Esophagus muscularis mucosa (tissue), 4 donors: Measurements from ENCODE around the gene IL21. TPM values are rescaled to one million over a fixed set of nuclear protein-coding genes. Genes with fewer than 3 reads are reported as not detected.
"Not testable (repeated sequence)": the region's sequence is repeated elsewhere in the genome, so short reads cannot be mapped to it uniquely, and the experiment has no call there.

Experiments
- DNase-seq: peaks from one replicate; pipeline ENCODE4 v3.0.0-alpha.2; 2017; ENCODE audit errors: extremely low spot score
- H3K27ac ChIP-seq, 4 donors: fragments of 200-600 bp; sonication (generic); replicated peaks in 1 of 4; 1 replicate in 3 of 4; 2 replicates in 1 of 4; pipeline ENCODE4 v1.5.1; 2016 to 2019; ENCODE audit warnings: mild to moderate bottlenecking in 1 of 4
- H3K27me3 ChIP-seq, 4 donors: fragments of 200-600 bp; sonication (generic); one replicate each; pipeline versions ENCODE4 v1.5.1 to v1.6.0; 2016 to 2019
- H3K36me3 ChIP-seq, 4 donors: fragments of 200-600 bp; sonication (generic); one replicate each; pipeline ENCODE4 v1.5.1; 2016 to 2019
- H3K4me1 ChIP-seq, 4 donors: fragments of 200-600 bp; sonication (generic); one replicate each; pipeline ENCODE4 v1.5.1; 2016 to 2019
- H3K4me3 ChIP-seq, 4 donors: fragments of 200-600 bp; sonication (generic); 1 replicate in 2 of 4; 2 replicates in 2 of 4; pipeline ENCODE4 v1.5.1; 2016 to 2019; ENCODE audit warnings: mild to moderate bottlenecking in 4 of 4, moderate library complexity in 1 of 4
- H3K9me3 ChIP-seq, 4 donors: fragments of 200-600 bp; sonication (generic); 1 replicate in 3 of 4; 2 replicates in 1 of 4; pipeline ENCODE4 v1.5.1; 2016 to 2019
- EP300 ChIP-seq: sonication (generic); formaldehyde crosslinking; IDR thresholded peaks from one replicate; pipeline ENCODE4 v1.6.1; 2017; ENCODE audit warnings: antibody characterized with exemption
- POLR2A ChIP-seq: fragments of 450-650 bp; IDR thresholded peaks from one replicate; pipeline ENCODE4 v1.6.1; 2017; ENCODE audit warnings: antibody characterized with exemption, moderate library complexity, mild to moderate bottlenecking, low read depth
- POLR2AphosphoS5 ChIP-seq, 2 donors: sonication (generic); formaldehyde crosslinking; IDR thresholded peaks; one replicate each; pipeline ENCODE4 v1.6.1; 2017; ENCODE audit warnings: antibody characterized with exemption in 2 of 2
- WGBS: methylation state at CpG from one replicate; pipeline ENCODE4 v1.1.5; 2018; 5-methylcytosine and 5-hydroxymethylcytosine counted together
- intact Hi-C: fragments of 100-400 bp; cut with DNase I; formaldehyde crosslinking; loops from one replicate; pipeline ENCODE4 v1.15.1; 2023
- total RNA-seq, 4 donors: library from RNA; depleted of rRNA; stranded (reverse); fragments of >200 nt; gene quantifications; one replicate each; pipeline versions ENCODE4 v1.1.0 to v1.2.1, GENCODE V29; 2016
- TF ChIP-seq, protein P1 (sequence below), 3 experiments: fragments of 200-600 bp in 2 of 3; fragments of 450-650 bp in 1 of 3; sonication (generic) in 2 of 3; IDR thresholded peaks; one replicate each; pipeline ENCODE4 v1.5.1; 2017 to 2019; ENCODE audit warnings: antibody characterized with exemption in 3 of 3, mild to moderate bottlenecking in 2 of 3, moderate library complexity in 1 of 3

The IL21 gene
- total RNA-seq, 4 donors from 2014 or later, result not detected

- no peak for DNase-seq
- peaks cover 5 to 23% (median 16%) of the 10 kb centered on the region in 4 donors for H3K4me1 ChIP-seq
- intact Hi-C loops, result no loop called here
- H3K4me3 ChIP-seq, result no peak overlapping the region
- no peaks in the 10 kb centered on the region for H3K36me3 ChIP-seq
- 71% methylated on average over 4 of the region's 4 CpGs for WGBS
- peaks cover 0 to 8% (median 0%) of the 10 kb centered on the region in 4 donors for H3K9me3 ChIP-seq
- no peaks in the 10 kb centered on the region for H3K27me3 ChIP-seq
- TF ChIP-seq EP300 (no peak), POLR2AphosphoS5 (IDR thresholded peaks at IDR 0.05) (no peak), POLR2A (no peak)
- TF ChIP-seq, protein P1, sequence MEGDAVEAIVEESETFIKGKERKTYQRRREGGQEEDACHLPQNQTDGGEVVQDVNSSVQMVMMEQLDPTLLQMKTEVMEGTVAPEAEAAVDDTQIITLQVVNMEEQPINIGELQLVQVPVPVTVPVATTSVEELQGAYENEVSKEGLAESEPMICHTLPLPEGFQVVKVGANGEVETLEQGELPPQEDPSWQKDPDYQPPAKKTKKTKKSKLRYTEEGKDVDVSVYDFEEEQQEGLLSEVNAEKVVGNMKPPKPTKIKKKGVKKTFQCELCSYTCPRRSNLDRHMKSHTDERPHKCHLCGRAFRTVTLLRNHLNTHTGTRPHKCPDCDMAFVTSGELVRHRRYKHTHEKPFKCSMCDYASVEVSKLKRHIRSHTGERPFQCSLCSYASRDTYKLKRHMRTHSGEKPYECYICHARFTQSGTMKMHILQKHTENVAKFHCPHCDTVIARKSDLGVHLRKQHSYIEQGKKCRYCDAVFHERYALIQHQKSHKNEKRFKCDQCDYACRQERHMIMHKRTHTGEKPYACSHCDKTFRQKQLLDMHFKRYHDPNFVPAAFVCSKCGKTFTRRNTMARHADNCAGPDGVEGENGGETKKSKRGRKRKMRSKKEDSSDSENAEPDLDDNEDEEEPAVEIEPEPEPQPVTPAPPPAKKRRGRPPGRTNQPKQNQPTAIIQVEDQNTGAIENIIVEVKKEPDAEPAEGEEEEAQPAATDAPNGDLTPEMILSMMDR (IDR thresholded peaks at IDR 0.05), result no peak
- no peak overlapping the region for H3K27ac ChIP-seq
Measured at GRCh38 chr4:122661176-122662160, 40.6 kb upstream of the IL21 start.

GRCh38 chr4:122658818-122659295 lies 38.0 kb upstream of the IL21 start:
- H3K36me3 ChIP-seq, result no peaks in the 10 kb centered on the region
- H3K9me3 ChIP-seq, result peaks cover 0 to 8% (median 0%) of the 10 kb centered on the region in 4 donors
- intact Hi-C loops, result no loop called here
- WGBS, result 65% methylated on average over 1 of the region's 1 CpG
- H3K4me3 ChIP-seq, result no peak overlapping the region
- TF ChIP-seq, protein P1 (IDR thresholded peaks at IDR 0.05), result no peak
- no peak for TF ChIP-seq EP300
- TF ChIP-seq POLR2AphosphoS5 (IDR thresholded peaks at IDR 0.05), result no peak
- no peak for TF ChIP-seq POLR2A
- DNase-seq, result no peak
- H3K27me3 ChIP-seq, result no peaks in the 10 kb centered on the region
- peaks cover 0 to 6% (median 0%) of the 10 kb centered on the region in 4 donors for H3K4me1 ChIP-seq
- no peak overlapping the region for H3K27ac ChIP-seq

DNA sequence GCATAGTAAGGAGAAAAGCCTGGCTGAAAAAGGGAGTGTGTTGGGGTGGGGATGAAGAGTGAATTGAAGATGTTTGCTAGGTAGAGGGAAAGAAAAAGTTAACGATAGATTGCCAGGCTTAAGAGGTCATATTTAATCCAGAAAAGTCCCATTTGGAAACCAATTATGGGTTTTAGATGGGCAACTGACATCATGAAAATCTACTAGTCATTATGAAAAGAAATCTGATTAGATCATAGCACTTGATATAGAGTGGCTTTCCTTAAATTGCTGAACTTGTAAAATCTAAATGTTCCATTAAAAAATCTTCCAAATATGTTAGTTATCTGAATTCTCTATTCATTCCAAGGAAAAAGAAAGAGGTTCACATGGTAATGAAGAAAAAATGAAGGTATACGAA lies 37.5 kb upstream of the IL21 start:
- Histone ChIP-seq H3K4me3 (no peak overlapping the region), H3K9me3 (peaks cover 0 to 8% (median 0%) of the 10 kb centered on the region in 4 donors), H3K27me3 (no peaks in the 10 kb centered on the region), H3K27ac (no peak overlapping the region), H3K36me3 (no peaks in the 10 kb centered on the region), H3K4me1 (peaks cover 0 to 3% (median 0%) of the 10 kb centered on the region in 4 donors)
- WGBS, result 88% methylated on average over 2 of the region's 2 CpGs
- DNase-seq, result no peak
- intact Hi-C loops, result no loop called here
- no peak for TF ChIP-seq EP300
- no peak for TF ChIP-seq POLR2AphosphoS5 (IDR thresholded peaks at IDR 0.05)
- no peak for TF ChIP-seq POLR2A
- TF ChIP-seq, protein P1 (IDR thresholded peaks at IDR 0.05), result no peak

GRCh38 chr4:122657553-122657952 lies 36.7 kb upstream of the IL21 start:
- TF ChIP-seq EP300 (no peak), POLR2A (no peak), POLR2AphosphoS5 (IDR thresholded peaks at IDR 0.05) (no peak)
- TF ChIP-seq, protein P1 (IDR thresholded peaks at IDR 0.05), result no peak
- Histone ChIP-seq H3K4me1 (no peaks in the 10 kb centered on the region), H3K4me3 (no peak overlapping the region), H3K9me3 (peaks cover 0 to 8% (median 0%) of the 10 kb centered on the region in 4 donors), H3K36me3 (no peaks in the 10 kb centered on the region), H3K27ac (no peak overlapping the region), H3K27me3 (no peaks in the 10 kb centered on the region)
- WGBS, result 88% methylated on average over 1 of the region's 1 CpG
- intact Hi-C loops, result no loop called here
- no peak for DNase-seq

GRCh38 chr4:122656583-122656982 lies 35.7 kb upstream of the IL21 start:
- H3K9me3 ChIP-seq, H3K4me1 ChIP-seq, intact Hi-C loops, DNase-seq, H3K36me3 ChIP-seq, H3K27me3 ChIP-seq, H3K4me3 ChIP-seq, H3K27ac ChIP-seq: not testable (repeated sequence)
- 77% methylated on average over 5 of the region's 5 CpGs for WGBS
